GM19328 (cell line): ENCODE results near the gene ITPKB.
"Not testable (repeated sequence)": the region's sequence is repeated elsewhere in the genome, so short reads cannot be mapped to it uniquely, and the experiment has no call there.

Experiments
- ATAC-seq: cut with Tn5 transposase; IDR thresholded peaks from one replicate; pipeline ENCODE4 v1.9.1; 2021; ENCODE audit warnings: mild to moderate bottlenecking, moderate library complexity; ENCODE audit not compliant: unreplicated experiment

ITPKB gene

GRCh38 chr1:226761322-226761721, 22.2 kb upstream of the ITPKB start:
- ATAC-seq: no peak

DNA sequence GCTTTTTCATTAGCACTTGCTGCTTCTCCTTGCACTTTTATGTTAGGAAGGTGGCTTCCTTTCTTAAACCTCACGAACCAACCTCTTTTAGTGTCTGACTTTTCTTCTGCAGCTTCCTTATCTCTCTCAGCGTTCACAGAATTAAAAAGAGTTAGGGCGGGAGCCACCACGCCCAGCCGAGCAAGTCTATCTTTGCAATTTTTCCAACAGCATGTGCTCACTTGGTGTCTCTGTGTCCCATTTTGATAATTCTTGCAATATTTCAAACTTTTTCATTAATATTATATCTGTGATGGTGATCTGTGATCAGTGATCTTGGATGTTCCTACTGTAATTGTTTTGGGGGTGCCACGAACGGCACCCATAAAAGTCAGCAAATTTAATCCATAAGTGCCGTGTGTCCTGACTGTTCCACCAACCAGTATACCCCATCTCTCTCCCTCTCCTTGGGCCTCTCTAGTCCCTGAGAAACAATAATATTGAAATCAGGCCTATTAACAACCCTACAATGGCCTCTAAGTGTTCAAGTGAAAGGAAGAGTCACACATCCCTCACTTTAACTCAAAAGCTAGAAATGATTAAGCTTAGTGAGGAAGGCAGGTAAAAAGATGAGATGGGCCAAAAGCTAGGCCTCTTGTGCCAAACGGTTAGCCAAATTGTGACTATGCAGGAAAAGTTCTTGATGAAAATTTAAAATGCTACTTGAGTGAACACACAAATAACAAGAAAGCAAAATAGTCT, 15.9 kb upstream of the ITPKB start:
- no peak for ATAC-seq

GRCh38 chr1:226754097-226754496, 15.0 kb upstream of the ITPKB start:
- no peak for ATAC-seq

DNA sequence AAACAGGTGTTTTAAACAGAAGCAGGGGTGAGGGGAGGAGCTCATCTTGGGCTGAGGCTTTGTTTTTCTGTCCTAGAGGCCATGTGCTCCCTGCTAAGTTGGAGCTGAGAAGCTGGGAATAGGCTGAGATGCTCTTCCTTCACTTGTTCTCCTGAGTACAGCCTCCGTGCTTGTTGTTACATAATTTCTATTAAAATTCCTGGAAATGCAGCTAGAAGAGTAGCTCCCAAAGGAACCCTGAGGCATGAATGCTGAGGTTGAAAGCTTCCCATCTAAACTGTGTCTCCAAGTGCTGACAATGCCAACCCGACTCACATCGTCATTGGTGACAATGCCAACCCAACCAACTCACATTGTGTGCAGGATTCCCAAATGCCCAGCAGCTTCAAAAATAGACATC, 12.6 kb upstream of the ITPKB start:
- no peak for ATAC-seq

GRCh38 chr1:226751214-226751613, 12.1 kb upstream of the ITPKB start:
- no peak for ATAC-seq

- ATAC-seq: no peak
Observed at GRCh38 chr1:226749467-226749866, 10.4 kb upstream of the ITPKB start.

DNA sequence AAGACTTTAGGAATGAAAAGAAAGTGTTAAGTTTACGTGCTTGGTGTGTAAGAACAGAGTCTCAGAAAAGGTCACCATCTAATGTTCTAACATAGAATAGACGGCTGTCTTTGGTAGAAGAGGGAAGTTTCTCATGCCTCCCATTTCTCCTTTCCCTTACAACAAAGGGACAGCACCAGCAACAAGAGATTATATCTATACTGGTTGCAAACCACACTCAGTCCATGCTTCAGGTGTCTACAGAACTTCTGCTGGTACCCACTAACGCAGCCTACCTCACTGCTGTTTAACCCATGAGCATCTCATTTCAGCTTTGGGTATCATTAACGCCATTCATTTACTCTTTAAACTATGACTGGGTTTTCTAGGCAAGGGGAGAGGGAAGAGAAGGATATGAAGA, 9.2 kb upstream of the ITPKB start:
- ATAC-seq: no peak

- not testable (repeated sequence) for ATAC-seq
Observed at GRCh38 chr1:226747519-226748263, 8.6 kb upstream of the ITPKB start.

DNA sequence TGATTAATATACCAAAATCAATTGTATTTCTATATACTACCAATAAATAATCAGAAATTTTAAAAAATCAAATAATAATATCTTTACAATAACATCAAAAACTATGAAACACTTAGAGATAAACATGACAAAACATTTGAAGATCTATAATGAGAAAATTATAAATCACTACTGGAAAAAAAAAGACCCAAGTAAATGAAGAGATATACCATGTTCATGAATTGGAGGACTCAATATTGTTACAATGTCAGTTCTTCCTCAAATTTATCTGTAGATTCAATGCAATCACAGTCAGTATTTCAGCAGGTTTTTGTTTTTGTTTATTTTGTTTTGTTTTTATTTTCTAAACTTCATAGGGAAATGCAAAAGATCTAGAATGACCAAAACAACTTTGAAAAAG, 4.2 kb upstream of the ITPKB start:
- no peak for ATAC-seq

DNA sequence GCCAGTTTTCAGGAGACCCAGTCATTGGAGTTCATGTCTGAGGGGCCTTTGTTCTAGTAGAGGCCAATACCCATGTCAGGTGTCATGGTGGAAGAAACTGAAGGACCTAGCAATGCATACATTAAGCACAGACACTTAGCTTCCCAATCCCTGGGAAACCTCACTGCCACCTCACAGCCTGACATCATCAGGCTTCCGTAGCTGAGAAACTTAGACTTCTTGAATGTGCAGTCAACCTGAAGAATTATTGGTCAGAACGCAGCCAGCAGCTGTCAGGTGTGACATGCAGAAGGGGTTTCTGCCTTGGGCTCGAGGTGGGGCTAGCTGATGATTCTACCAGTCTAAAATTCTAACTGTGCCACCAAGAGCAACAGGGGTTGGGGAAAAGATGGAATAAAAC, 1.9 kb upstream of the ITPKB start:
- no peak for ATAC-seq

DNA sequence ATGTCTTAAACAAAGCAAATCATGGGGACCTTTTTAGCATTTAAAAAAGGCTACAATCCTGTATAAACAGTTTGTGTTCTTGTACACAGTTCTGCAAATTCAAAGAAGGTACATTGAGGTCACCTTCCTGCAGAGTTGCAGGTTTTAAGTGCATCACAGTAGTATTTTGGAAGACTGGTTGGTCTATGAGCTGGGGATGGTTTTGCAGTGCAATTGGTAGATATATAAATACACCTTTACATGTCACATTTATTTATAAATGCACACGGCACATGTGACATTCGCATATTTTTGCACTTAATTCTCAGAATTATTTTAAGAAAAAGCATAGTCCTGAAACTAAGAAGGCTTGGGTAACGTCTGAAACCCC, 599 bp upstream of the ITPKB start:
- no peak for ATAC-seq

DNA sequence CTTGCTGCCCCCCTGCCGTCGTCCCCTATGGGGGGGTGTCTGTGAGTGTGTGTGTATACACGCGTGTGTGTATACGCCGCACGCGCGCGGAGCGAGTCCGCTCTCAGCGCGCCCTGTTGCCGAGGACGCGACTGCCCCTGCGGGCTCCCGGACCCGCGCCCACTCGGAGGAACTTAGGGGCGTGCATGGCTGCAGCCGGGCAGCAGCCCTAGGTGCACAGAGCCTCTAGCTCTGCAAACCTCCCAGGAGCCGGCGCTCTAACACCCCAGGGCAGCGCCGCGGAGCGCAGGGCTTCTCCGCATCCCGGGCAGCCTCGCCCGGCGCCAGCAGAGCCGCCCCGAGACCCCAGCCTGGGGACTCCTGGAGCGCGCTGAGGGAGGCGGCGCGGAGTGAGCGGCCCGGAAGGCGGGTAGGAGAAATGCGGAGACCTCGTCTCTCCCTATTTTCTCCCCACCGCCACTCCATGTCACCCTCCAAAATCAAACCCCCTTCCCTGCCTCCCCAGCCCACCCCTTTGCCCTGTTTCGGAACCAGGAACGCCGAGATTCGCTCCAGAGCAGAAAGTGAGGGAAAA, 574 bp downstream of the ITPKB start:
- ATAC-seq: peak; percentile 24

- ATAC-seq: peak; percentile 18
Observed at GRCh38 chr1:226737819-226738420, 1.2 kb downstream of the ITPKB start.

DNA sequence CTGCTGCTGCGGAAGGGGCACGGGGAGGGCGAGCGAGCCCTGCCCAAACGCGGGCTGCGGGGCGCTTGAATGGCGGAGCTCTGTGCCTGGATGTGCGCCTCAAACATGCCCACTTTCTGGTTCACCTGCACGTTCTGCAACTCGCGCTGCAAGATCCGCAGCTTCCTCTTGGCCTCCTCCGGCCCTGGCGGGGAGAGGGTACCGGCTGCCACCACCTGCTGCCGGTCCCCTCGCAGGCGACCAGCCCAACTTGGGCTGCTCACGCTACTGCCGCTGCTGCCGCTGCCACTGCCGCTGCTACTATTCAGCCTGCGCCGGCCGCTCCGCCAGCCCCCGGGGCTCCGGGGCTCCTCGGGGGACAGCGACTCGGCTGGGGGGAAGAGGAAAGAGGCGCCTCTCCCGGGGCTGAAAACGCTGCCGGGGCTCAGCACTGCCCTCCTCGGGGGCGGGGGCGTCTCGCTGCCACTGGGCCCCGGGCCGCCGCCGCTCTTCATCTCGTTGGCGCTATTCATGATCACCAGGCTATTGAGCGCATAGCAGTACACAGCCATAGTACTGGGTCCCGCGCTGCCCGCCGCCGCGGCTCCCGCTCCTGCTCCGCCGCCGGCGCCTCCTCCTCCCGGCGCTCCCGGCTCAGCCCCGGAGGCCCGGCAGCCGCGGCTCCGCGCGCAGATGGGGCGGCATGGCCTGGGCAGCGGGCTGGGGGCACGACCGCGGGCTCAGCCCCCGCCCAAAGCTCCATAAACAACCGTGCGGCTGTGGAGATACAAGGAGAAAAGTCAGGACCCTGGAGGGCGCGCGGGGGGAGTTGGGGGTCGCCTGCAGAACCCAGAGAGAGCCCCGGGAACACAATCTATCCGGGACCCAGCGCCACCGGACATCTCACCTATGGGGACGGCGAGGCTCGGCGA, 1.9 kb downstream of the ITPKB start:
- peak; percentile 33 for ATAC-seq

DNA sequence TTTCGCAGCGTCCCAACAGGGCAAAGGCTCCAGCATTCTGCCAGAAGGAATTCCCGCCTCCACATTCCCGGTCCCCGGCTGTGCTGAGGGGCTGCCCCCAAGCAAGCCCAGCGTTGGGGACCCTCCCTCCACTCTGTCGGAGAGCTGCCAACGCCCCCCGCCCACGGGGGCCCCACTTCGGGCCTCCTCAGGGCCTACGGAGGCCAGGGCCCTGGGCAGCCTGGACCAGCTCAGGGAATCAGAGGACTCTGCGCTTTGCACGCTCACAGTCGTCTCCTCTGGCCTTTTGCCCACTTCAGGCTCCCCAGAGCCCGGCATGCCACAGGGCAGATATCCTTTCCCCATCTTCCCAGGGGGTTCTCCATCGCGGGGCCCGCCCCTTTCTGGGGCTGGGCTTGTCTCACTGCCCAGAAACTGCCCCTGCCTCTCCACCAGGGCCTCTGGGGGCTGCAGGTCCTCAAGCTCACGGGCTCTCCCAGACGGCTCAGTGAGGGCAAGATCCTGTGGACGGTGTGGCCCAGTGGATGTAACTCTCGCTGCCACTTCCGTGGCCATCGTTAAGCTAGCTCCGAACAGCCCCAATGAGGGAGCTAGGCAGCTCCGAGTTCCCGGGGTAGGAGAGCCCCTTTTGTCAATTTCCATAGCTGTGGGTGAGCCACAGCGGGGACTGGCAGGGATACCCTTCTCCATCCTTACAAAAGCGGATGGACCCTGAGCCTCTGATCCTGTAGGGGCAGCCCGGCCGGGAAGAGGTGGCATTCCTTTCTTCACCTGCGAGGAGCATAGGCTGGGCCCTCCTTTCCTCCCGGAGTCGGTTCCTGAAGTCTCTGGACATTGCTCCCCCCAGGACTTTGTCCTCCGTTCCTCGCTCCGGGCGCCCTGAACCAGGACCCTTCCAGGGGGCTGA, 2.8 kb downstream of the ITPKB start:
- ATAC-seq: no peak

DNA sequence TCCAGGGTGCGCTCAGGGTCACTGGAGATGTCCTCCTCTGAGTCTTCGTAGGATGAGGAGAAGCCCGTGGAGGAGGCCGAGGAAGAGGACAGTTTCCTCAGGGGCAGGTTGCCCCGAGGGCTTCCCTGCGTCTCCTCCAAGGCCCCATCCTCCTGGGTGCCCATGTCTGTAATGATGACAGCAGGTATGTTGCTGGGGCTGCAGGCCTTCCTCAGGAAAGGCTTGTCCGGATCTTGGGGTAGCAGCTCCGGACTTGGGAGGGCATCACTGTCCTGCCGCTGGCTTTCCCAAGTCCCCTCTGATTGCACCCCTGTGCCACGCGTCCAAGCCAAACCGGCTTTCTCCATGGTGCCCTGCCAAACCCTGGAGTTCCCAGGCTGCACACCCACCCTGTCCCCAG, 3.5 kb downstream of the ITPKB start:
- no peak for ATAC-seq

- ATAC-seq: no peak
Observed at GRCh38 chr1:226734611-226735153, 4.4 kb downstream of the ITPKB start.

GRCh38 chr1:226733876-226734275, 5.2 kb downstream of the ITPKB start:
- ATAC-seq: no peak

DNA sequence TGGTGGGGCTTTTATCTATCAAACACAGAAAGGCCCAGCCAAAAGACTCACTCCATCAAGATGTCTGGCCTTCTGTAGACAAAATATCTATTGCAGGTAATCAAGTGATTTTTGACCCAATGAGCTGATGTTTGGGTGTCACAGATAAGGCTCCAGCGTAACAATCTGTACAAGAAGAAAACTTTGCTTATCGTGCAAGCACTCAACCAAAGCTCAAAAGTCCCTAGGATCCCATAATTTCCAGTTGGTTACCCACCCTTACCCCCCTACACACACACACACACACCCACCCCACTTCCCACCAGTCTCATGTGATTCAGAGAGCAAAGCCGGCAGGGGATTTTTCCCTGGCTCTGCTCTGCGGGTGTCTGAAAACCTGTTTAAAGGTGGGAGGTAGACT, 5.8 kb downstream of the ITPKB start:
- ATAC-seq: no peak
